HepG2 (cell line): ENCODE results near the gene BMI1. TPM values are rescaled to one million over a fixed set of nuclear protein-coding genes. Genes with fewer than 3 reads are reported as not detected.

Source experiments
- ATAC-seq: fragments of 200-7000 bp; cut with Tn5 transposase; 3 replicates; pipeline ENCODE4 v1.9.1; 2020; ENCODE audit warnings: mild to moderate bottlenecking, moderate library complexity
- BruUV-seq: library from RNA; stranded (reverse); fragments of 400-500 nt; replicated peaks from 2 replicates; lab custom pipeline; 2021; lab: Mats Ljungman, UMichigan
- CTCF ChIA-PET: fragments of 300-600 bp; formaldehyde crosslinking; extraction: SDS; loops from one replicate; lab custom pipeline; 2021; ENCODE audit warnings: low total read pairs, inconsistent platforms, low intra/inter-chr PET ratio; lab: Yijun Ruan, JAX
- POLR2A ChIA-PET: fragments of 350-600 bp; sonication (Branson Sonifier 250); formaldehyde crosslinking; loops from one replicate; lab custom pipeline; 2020; ENCODE audit warnings: antibody characterized with exemption, inconsistent platforms; lab: Yijun Ruan, JAX
- DNase-seq: peaks from one replicate; pipeline ENCODE4 v3.0.0-alpha.2; 2015; ENCODE audit warnings: low spot score
- FAIRE-seq: peaks from 3 replicates; lab custom pipeline; 2011; peaks lifted over from hg19 to GRCh38; lab: Jason Lieb, UNC
- H2AFZ ChIP-seq: one replicate; pipeline ENCODE4 v1.6.1; 2011; ENCODE audit warnings: low read length, inconsistent platforms
- H3K27ac ChIP-seq: fragments of 300-600 bp; 3 replicates; pipeline ENCODE4 v1.8.0; 2011; ENCODE audit warnings: mixed run types, mild to moderate bottlenecking, mixed read lengths, low read length, inconsistent platforms; ENCODE audit not compliant: insufficient read depth; ENCODE audit errors: extremely low read length
- H3K27me3 ChIP-seq, 2 experiments: fragments of 200-600 bp in 1 of 2; 2 replicates in 1 of 2; 3 replicates in 1 of 2; pipeline versions ENCODE4 v1.6.0 to v1.8.0; 2011; ENCODE audit warnings: low read length in 2 of 2, mild to moderate bottlenecking in 2 of 2, moderate library complexity in 2 of 2, inconsistent platforms in 1 of 2; ENCODE audit not compliant: insufficient read depth in 2 of 2, control insufficient read depth in 1 of 2
- H3K36me3 ChIP-seq, 2 experiments: fragments of 200-600 bp in 1 of 2; replicated peaks in 1 of 2; 2 replicates in 1 of 2; 3 replicates in 1 of 2; pipeline versions ENCODE4 v1.5.1 to v1.8.0; 2011; ENCODE audit warnings: low read length in 2 of 2, inconsistent platforms in 1 of 2; ENCODE audit not compliant: insufficient read depth in 2 of 2, control insufficient read depth in 1 of 2
- H3K4me1 ChIP-seq: 2 replicates; pipeline ENCODE4 v1.5.1; 2012; ENCODE audit warnings: low read length, inconsistent platforms; ENCODE audit not compliant: insufficient read depth
- H3K4me2 ChIP-seq: 2 replicates; pipeline ENCODE4 v1.6.0; 2011; ENCODE audit warnings: low read depth, low read length, inconsistent platforms
- H3K4me3 ChIP-seq, 3 experiments: fragments of 200-600 bp in 1 of 3; sonication (generic), shearing (Covaris generic) in 1 of 3; replicated peaks in 1 of 3; 2 replicates each; pipeline ENCODE4 v1.5.1; 2011 to 2016; ENCODE audit warnings: low read length in 3 of 3, inconsistent platforms in 2 of 3, low read depth in 2 of 3, mild to moderate bottlenecking in 2 of 3, control low read depth in 1 of 3, mixed read lengths in 1 of 3; ENCODE audit not compliant: insufficient read depth in 1 of 3
- H3K79me2 ChIP-seq: one replicate; pipeline ENCODE4 v1.6.1; 2011; ENCODE audit warnings: low read length, inconsistent platforms; ENCODE audit not compliant: insufficient read depth
- H3K9ac ChIP-seq: 2 replicates; pipeline ENCODE4 v1.6.0; 2011; ENCODE audit warnings: mild to moderate bottlenecking, low read depth, low read length, inconsistent platforms; ENCODE audit not compliant: insufficient read depth
- H3K9me3 ChIP-seq: 2 replicates; pipeline ENCODE4 v1.5.1; 2012; ENCODE audit warnings: mild to moderate bottlenecking, low read length
- H4K20me1 ChIP-seq: 2 replicates; pipeline ENCODE4 v1.6.0; 2011; ENCODE audit warnings: inconsistent platforms, mild to moderate bottlenecking, low read length, moderate library complexity; ENCODE audit not compliant: insufficient read depth
- AHR ChIP-seq: IDR thresholded peaks from 2 replicates; pipeline ENCODE4 v1.6.1; 2018; ENCODE audit warnings: missing genetic modification reagents, missing compliant biosample characterization
- ATAD3A ChIP-seq: sonication (generic); formaldehyde crosslinking; IDR thresholded peaks from 2 replicates; pipeline ENCODE4 v1.4.0; 2020; ENCODE audit warnings: missing genetic modification reagents
- FOXJ3 ChIP-seq: sonication (generic); formaldehyde crosslinking; IDR thresholded peaks from 2 replicates; pipeline ENCODE4 v1.4.0; 2020; ENCODE audit warnings: missing genetic modification reagents, mild to moderate bottlenecking, borderline replicate concordance
- KDM5B ChIP-seq: sonication (generic); formaldehyde crosslinking; IDR thresholded peaks from 2 replicates; pipeline ENCODE4 v1.4.0; 2020; ENCODE audit warnings: missing genetic modification reagents, mild to moderate bottlenecking, borderline replicate concordance
- STAT5B ChIP-seq: sonication (generic); formaldehyde crosslinking; IDR thresholded peaks from 2 replicates; pipeline ENCODE4 v1.4.0; 2020; ENCODE audit warnings: missing genetic modification reagents
- TARDBP ChIP-seq: sonication (generic); formaldehyde crosslinking; IDR thresholded peaks from 2 replicates; pipeline ENCODE4 v1.8.0; 2022; ENCODE audit warnings: mild to moderate bottlenecking, missing genetic modification reagents
- ZKSCAN1 ChIP-seq: fragments of 150-350 bp; IDR thresholded peaks from 2 replicates; pipeline ENCODE4 v1.6.1; 2014; ENCODE audit warnings: low read length
- WGBS: methylation state at CpG from one replicate; pipeline ENCODE4 v1.1.6; 2017; ENCODE audit warnings: low lambda C conversion rate; 5-methylcytosine and 5-hydroxymethylcytosine counted together
- in situ Hi-C: cut with HindIII; loops from 2 replicates; pipeline ENCODE4 v1.10.0; 2017; ENCODE audit warnings: low pct_unique_long_range_greater_than_20kb; ENCODE audit not compliant: extremely low pct_ligation_motif_present
- intact Hi-C: fragments of 100-400 bp; cut with micrococcal nuclease; formaldehyde crosslinking; loops from one replicate; pipeline ENCODE4 v1.10.0; 2022; ENCODE audit not compliant: unreplicated experiment
- polyA plus RNA-seq, 8 experiments: library from polyadenylated mRNA; depleted of rRNA in 3 of 8; stranded (reverse) in 7 of 8; unstranded in 1 of 8; fragments of >200 nt; fragmentation: Illumina TruSeq in 4 of 8; extraction: Trizol in 4 of 8; gene quantifications; 2 replicates each; pipeline versions ENCODE4 v1.2.1 to v1.2.3, GENCODE V29; 2011 to 2016; ENCODE audit warnings: low read depth in 4 of 8, missing spikeins in 1 of 8, mixed read lengths in 1 of 8; ENCODE audit not compliant: insufficient read depth in 1 of 8
- total RNA-seq, 5 experiments: library from RNA; depleted of rRNA; stranded (reverse); fragments of >200 nt; fragmentation: Illumina TruSeq; extraction: Trizol; gene quantifications; 2 replicates each; pipeline ENCODE4 v1.2.3, GENCODE V29; 2016; ENCODE audit warnings: low read depth in 1 of 5
- TF ChIP-seq, protein P1 (sequence below): conservative IDR thresholded peaks from 2 replicates; pipeline ENCODE4 v1.6.1; 2018; ENCODE audit warnings: missing genetic modification reagents
- TF ChIP-seq, protein P2 (sequence below): sonication (generic); formaldehyde crosslinking; IDR thresholded peaks from 2 replicates; pipeline ENCODE4 v1.8.1; 2023; ENCODE audit warnings: missing genetic modification reagents, inconsistent platforms, borderline replicate concordance
- TF ChIP-seq, protein P3 (sequence below): sonication (generic); formaldehyde crosslinking; IDR thresholded peaks from 2 replicates; pipeline ENCODE4 v1.4.0; 2020; ENCODE audit warnings: missing genetic modification reagents
- TF ChIP-seq, protein P4 (sequence below): IDR thresholded peaks from 2 replicates; pipeline ENCODE4 v1.6.1; 2016; ENCODE audit warnings: missing genetic modification reagents, missing compliant biosample characterization
- TF ChIP-seq, protein P5 (sequence below): sonication (generic); formaldehyde crosslinking; IDR thresholded peaks from 2 replicates; pipeline ENCODE4 v1.5.1; 2020; ENCODE audit warnings: mild to moderate bottlenecking, missing genetic modification reagents

BMI1 gene
- total and polyA plus RNA-seq, 2 of the 13 experiments (the other 11 are each of a cell fraction or from before 2014, with no cell fraction given), result 30.5 to 44.0 TPM

DNA sequence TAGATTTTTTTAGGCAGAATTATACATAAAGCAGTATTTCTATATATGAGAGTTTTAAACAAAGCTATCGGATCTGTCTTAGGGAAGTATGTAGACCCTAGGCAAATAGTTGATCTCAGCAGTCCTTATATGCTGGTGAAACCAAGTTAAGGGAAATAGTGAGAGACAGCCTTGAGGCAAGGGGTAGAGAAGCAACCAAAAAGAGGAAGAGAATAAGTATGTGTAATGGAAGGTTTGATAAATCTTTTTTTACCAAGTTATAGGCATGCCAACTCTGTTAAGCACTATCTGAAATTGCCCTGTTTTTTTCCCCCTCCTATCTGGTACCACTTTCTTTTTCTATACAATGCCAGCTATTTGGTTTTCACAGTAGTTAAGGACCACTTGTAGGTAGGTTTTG lies 44.3 kb downstream of the BMI1 start:
- FAIRE-seq (no peak), DNase-seq (no peak), ATAC-seq (no peak)
- no peaks in the 10 kb centered on the region for H3K27me3 ChIP-seq
- no peak overlapping the region for H2AFZ ChIP-seq
- no peak overlapping the region for H3K4me3 ChIP-seq
- ChIA-PET POLR2A (no interaction called here), CTCF (no interaction called here)
- H3K4me1 ChIP-seq, result no peaks in the 10 kb centered on the region
- no peaks in the 10 kb centered on the region for H3K79me2 ChIP-seq
- no peak overlapping the region for H3K4me2 ChIP-seq
- no TSS peak for BruUV-seq
- WGBS, result 85% methylated on average over 1 of the region's 1 CpG
- H3K9me3 ChIP-seq, result no peaks in the 10 kb centered on the region
- TF ChIP-seq FOXJ3 (CRISPR knock-in tag) (no peak), ZKSCAN1 (no peak), TARDBP (no peak), KDM5B (CRISPR knock-in tag) (no peak), STAT5B (no peak), ATAD3A (no peak), AHR (no peak)
- TF ChIP-seq, protein P1, sequence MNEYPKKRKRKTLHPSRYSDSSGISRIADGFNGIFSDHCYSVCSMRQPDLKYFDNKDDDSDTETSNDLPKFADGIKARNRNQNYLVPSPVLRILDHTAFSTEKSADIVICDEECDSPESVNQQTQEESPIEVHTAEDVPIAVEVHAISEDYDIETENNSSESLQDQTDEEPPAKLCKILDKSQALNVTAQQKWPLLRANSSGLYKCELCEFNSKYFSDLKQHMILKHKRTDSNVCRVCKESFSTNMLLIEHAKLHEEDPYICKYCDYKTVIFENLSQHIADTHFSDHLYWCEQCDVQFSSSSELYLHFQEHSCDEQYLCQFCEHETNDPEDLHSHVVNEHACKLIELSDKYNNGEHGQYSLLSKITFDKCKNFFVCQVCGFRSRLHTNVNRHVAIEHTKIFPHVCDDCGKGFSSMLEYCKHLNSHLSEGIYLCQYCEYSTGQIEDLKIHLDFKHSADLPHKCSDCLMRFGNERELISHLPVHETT (CRISPR knock-in tag), result no peak
- TF ChIP-seq, protein P2, sequence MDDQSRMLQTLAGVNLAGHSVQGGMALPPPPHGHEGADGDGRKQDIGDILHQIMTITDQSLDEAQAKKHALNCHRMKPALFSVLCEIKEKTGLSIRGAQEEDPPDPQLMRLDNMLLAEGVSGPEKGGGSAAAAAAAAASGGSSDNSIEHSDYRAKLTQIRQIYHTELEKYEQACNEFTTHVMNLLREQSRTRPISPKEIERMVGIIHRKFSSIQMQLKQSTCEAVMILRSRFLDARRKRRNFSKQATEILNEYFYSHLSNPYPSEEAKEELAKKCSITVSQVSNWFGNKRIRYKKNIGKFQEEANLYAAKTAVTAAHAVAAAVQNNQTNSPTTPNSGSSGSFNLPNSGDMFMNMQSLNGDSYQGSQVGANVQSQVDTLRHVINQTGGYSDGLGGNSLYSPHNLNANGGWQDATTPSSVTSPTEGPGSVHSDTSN, result no peak
- TF ChIP-seq, protein P3, sequence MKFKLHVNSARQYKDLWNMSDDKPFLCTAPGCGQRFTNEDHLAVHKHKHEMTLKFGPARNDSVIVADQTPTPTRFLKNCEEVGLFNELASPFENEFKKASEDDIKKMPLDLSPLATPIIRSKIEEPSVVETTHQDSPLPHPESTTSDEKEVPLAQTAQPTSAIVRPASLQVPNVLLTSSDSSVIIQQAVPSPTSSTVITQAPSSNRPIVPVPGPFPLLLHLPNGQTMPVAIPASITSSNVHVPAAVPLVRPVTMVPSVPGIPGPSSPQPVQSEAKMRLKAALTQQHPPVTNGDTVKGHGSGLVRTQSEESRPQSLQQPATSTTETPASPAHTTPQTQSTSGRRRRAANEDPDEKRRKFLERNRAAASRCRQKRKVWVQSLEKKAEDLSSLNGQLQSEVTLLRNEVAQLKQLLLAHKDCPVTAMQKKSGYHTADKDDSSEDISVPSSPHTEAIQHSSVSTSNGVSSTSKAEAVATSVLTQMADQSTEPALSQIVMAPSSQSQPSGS (CRISPR knock-in tag), result no peak
- TF ChIP-seq, protein P4, sequence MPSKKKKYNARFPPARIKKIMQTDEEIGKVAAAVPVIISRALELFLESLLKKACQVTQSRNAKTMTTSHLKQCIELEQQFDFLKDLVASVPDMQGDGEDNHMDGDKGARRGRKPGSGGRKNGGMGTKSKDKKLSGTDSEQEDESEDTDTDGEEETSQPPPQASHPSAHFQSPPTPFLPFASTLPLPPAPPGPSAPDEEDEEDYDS, result no peak
- TF ChIP-seq, protein P5, sequence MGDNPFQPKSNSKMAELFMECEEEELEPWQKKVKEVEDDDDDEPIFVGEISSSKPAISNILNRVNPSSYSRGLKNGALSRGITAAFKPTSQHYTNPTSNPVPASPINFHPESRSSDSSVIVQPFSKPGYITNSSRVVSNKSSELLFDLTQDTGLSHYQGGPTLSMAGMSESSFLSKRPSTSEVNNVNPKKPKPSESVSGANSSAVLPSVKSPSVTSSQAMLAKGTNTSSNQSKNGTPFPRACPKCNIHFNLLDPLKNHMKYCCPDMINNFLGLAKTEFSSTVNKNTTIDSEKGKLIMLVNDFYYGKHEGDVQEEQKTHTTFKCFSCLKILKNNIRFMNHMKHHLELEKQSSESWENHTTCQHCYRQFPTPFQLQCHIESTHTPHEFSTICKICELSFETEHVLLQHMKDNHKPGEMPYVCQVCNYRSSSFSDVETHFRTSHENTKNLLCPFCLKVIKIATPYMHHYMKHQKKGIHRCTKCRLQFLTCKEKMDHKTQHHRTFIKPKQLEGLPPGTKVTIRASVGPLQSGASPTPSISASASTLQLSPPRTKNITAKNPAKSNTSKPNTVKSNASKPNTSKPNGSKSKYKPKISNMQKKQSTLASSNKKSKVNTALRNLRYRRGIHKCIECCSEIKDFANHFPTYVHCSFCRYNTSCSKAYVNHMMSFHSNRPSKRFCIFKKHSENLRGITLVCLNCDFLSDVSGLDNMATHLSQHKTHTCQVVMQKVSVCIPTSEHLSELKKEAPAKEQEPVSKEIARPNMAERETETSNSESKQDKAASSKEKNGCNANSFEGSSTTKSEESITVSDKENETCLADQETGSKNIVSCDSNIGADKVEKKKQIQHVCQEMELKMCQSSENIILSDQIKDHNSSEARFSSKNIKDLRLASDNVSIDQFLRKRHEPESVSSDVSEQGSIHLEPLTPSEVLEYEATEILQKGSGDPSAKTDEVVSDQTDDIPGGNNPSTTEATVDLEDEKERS, result no peak
- no peak overlapping the region for H3K9ac ChIP-seq
- H3K27ac ChIP-seq, result no peak overlapping the region
- in situ Hi-C loops (no loop called here), intact Hi-C loops (no loop called here)
- no peaks in the 10 kb centered on the region for H3K36me3 ChIP-seq
- no peaks in the 10 kb centered on the region for H4K20me1 ChIP-seq
